HG03432 (cell line): ENCODE data around the gene MKX.
"Not testable (repeated sequence)": the region's sequence is repeated elsewhere in the genome, so short reads cannot be mapped to it uniquely, and the experiment has no call there.

Experiments
- ATAC-seq: cut with Tn5 transposase; IDR thresholded peaks from one replicate; pipeline ENCODE4 v1.9.1; 2021; ENCODE audit warnings: mild to moderate bottlenecking, moderate library complexity; ENCODE audit not compliant: unreplicated experiment

Gene MKX

GRCh38 chr10:27695088-27695487 is 50.5 kb downstream of the MKX start:
- ATAC-seq, result no peak

- no peak for ATAC-seq
Observed at GRCh38 chr10:27692663-27693062, 53.0 kb downstream of the MKX start.

GRCh38 chr10:27688991-27689390 is 56.6 kb downstream of the MKX start:
- no peak for ATAC-seq

GRCh38 chr10:27688276-27688675 is 57.3 kb downstream of the MKX start:
- ATAC-seq, result no peak

- no peak for ATAC-seq
Observed at GRCh38 chr10:27687743-27688142, 57.9 kb downstream of the MKX start.

- no peak for ATAC-seq
Observed at GRCh38 chr10:27687326-27687725, 58.3 kb downstream of the MKX start.

- ATAC-seq, result no peak
Observed at GRCh38 chr10:27685681-27686080, 59.9 kb downstream of the MKX start.

GRCh38 chr10:27683226-27683625 is 62.4 kb downstream of the MKX start:
- no peak for ATAC-seq

- ATAC-seq, result not testable (repeated sequence)
Observed at GRCh38 chr10:27681795-27682194, 63.8 kb downstream of the MKX start.

- no peak for ATAC-seq
Observed at GRCh38 chr10:27680691-27681605, 64.7 kb downstream of the MKX start.

GRCh38 chr10:27680006-27680557 is 65.5 kb downstream of the MKX start:
- no peak for ATAC-seq

GRCh38 chr10:27679369-27679912 is 66.2 kb downstream of the MKX start:
- ATAC-seq, result no peak

- ATAC-seq, result no peak
Observed at GRCh38 chr10:27678166-27678565, 67.5 kb downstream of the MKX start.

- no peak for ATAC-seq
Observed at GRCh38 chr10:27673065-27673464, 72.6 kb downstream of the MKX start.

GRCh38 chr10:27671821-27672220 is 73.8 kb downstream of the MKX start:
- ATAC-seq, result no peak

- ATAC-seq, result no peak
Observed at GRCh38 chr10:27664461-27664860, 81.2 kb downstream of the MKX start.

- ATAC-seq, result no peak
Observed at GRCh38 chr10:27663621-27664020, 82.0 kb downstream of the MKX start.

- ATAC-seq, result no peak
Observed at GRCh38 chr10:27661514-27662286, 83.9 kb downstream of the MKX start.

GRCh38 chr10:27660711-27661110 is 84.9 kb downstream of the MKX start:
- no peak for ATAC-seq

GRCh38 chr10:27660268-27660667 is 85.4 kb downstream of the MKX start:
- ATAC-seq, result no peak

- ATAC-seq, result no peak
Observed at GRCh38 chr10:27659786-27660185, 85.8 kb downstream of the MKX start.
